K562 (cell line): ENCODE data around the gene TBATA.

Source experiments
- AFF4 ChIP-seq: sonication (generic); formaldehyde crosslinking; IDR thresholded peaks from 2 replicates; pipeline ENCODE4 v1.8.0; 2023; ENCODE audit warnings: mild to moderate bottlenecking, missing genetic modification reagents
- GABPB2 ChIP-seq: fragments of 250-450 bp; sonication (Bioruptor Pico); conservative IDR thresholded peaks from 2 replicates; pipeline ENCODE4 v1.5.1; 2021; ENCODE audit warnings: mild to moderate bottlenecking
- HNRNPH1 ChIP-seq: fragments of 200-400 bp; formaldehyde crosslinking; optimal IDR thresholded peaks from 2 replicates; pipeline ENCODE3; 2017; ENCODE audit warnings: low read depth, mild to moderate bottlenecking, low read length, moderate library complexity
- MYC ChIP-seq, 2 experiments: fragments of 250-450 bp in 1 of 2; sonication (Bioruptor Pico) in 1 of 2; IDR thresholded peaks; 2 replicates each; pipeline versions ENCODE4 v1.5.1 to v1.6.1; 2012 to 2021; ENCODE audit warnings: low read depth in 2 of 2, borderline replicate concordance in 1 of 2, improper control_type of control experiment in 1 of 2, low read length in 1 of 2, mild to moderate bottlenecking in 1 of 2, moderate library complexity in 1 of 2
- POLR2A ChIP-seq: fragments of 450-650 bp; conservative IDR thresholded peaks from 2 replicates; pipeline ENCODE4 v1.6.1; 2016

- TF ChIP-seq GABPB2 = no peak
- no peak for TF ChIP-seq HNRNPH1
- TF ChIP-seq POLR2A = no peak
- no peak for TF ChIP-seq MYC (IDR thresholded peaks at IDR 0.05; ENCODE audit: low read depth, low read length)
- no peak for TF ChIP-seq MYC (CRISPR knock-in tag; IDR thresholded peaks at IDR 0.05; ENCODE audit: borderline replicate concordance, low read depth)
- TF ChIP-seq AFF4 (CRISPR knock-in tag) = no peak
Observed at GRCh38 chr10:70722820-70723424, 62.3 kb downstream of the TBATA start.
